MV-4-11 (cell line): ENCODE data around the gene SPATC1L.
"Not testable (repeated sequence)": the region's sequence is repeated elsewhere in the genome, so short reads cannot be mapped to it uniquely, and the experiment has no call there.

Experiments
- DNase-seq: peaks from one replicate; lab custom pipeline; 2025; lab: John Stamatoyannopoulos, UW

Gene SPATC1L

GRCh38 chr21:46200877-46201803, 16.9 kb upstream of the SPATC1L start:
- DNase-seq: not testable (repeated sequence)

GRCh38 chr21:46199436-46200373, 15.4 kb upstream of the SPATC1L start:
- no peak for DNase-seq

- DNase-seq: no peak
Measured at GRCh38 chr21:46196733-46197132, 12.5 kb upstream of the SPATC1L start.

GRCh38 chr21:46195595-46196195, 11.4 kb upstream of the SPATC1L start:
- DNase-seq: no peak

- DNase-seq: no peak
Measured at GRCh38 chr21:46194374-46195334, 10.4 kb upstream of the SPATC1L start.

GRCh38 chr21:46193829-46194373, 9.6 kb upstream of the SPATC1L start:
- DNase-seq: no peak

GRCh38 chr21:46191686-46192575, 7.7 kb upstream of the SPATC1L start:
- DNase-seq: no peak

- peak; percentile 32 for DNase-seq
Measured at GRCh38 chr21:46191257-46191685, 7.0 kb upstream of the SPATC1L start.

- no peak for DNase-seq
Measured at GRCh38 chr21:46190491-46191131, 6.4 kb upstream of the SPATC1L start.

GRCh38 chr21:46189959-46190490, 5.8 kb upstream of the SPATC1L start:
- DNase-seq: no peak

GRCh38 chr21:46189213-46189958, 5.1 kb upstream of the SPATC1L start:
- no peak for DNase-seq

GRCh38 chr21:46188226-46189212, 4.3 kb upstream of the SPATC1L start:
- peak; percentile 39 for DNase-seq

GRCh38 chr21:46187814-46188213, 3.6 kb upstream of the SPATC1L start:
- no peak for DNase-seq

- no peak for DNase-seq
Measured at GRCh38 chr21:46187261-46187660, 3.0 kb upstream of the SPATC1L start.

GRCh38 chr21:46185716-46186115, 1.5 kb upstream of the SPATC1L start:
- DNase-seq: no peak

GRCh38 chr21:46184625-46185555, 631 bp upstream of the SPATC1L start:
- DNase-seq: peak; percentile 50
